Urothelium cell line (cell line): ENCODE measurements around the gene SMIM36.
"Not testable (repeated sequence)": the region's sequence is repeated elsewhere in the genome, so short reads cannot be mapped to it uniquely, and the experiment has no call there.

Experiments
- DNase-seq: peaks from one replicate; pipeline ENCODE4 v3.0.0; 2011; ENCODE audit warnings: low spot score, mixed read lengths
- FAIRE-seq: peaks from 2 replicates; lab custom pipeline; 2011; peaks lifted over from hg19 to GRCh38; lab: Jason Lieb, UNC

SMIM36 gene

DNA sequence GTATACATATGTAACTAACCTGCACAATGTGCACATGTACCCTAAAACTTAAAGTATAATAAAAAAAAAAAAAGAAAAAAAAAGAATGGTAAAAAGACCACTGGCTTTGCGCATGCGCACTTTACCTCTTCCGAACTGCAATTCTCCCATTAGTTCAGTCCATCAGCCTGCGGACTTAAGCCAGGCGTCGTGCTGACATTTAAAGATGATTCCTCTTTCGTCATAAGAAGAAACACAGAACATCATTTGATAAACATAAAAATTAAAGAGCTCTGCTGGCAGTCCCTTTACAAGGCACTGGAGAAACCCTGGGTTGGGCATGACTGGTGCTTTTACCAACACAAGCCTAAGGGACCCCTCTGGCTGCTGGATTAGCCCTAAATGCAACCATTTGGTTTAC, 3.6 kb downstream of the SMIM36 start:
- not testable (repeated sequence) for DNase-seq, FAIRE-seq

DNA sequence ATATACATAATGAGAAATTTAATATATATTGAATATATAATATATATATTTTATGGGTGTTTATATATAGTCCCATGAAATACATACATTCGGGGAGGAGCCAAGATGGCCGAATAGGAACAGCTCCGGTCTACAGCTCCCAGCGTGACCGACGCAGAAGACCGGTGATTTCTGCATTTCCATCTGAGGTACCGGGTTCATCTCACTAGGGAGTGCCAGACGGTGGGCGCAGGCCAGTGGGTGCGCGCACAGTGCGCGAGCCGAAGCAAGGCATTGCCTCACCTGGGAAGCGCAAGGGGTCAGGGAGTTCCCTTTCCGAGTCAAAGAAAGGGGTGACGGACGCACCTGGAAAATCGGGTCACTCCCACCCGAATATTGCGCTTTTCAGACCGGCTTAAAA, 9.6 kb downstream of the SMIM36 start:
- FAIRE-seq, DNase-seq: not testable (repeated sequence)

DNA sequence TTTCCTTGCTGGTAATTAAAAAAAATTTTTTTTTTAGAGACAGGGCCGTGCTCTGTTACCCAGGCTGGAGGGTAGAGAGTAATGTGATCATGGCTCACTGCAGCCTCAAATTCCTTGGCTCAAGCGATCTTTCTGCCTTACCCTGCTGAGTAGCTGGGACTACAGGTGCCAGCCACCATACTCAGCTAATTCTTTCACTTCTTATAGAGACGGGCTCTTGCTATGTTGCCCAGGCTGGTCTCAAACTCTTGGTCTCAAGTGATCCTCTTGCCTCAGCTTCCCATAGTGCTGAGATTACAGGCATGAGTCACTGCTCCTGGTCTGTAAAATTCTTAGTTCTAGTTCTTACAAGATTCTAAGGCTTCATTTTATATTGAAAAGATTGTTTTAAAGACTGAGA, 11.1 kb downstream of the SMIM36 start:
- DNase-seq: no peak
- FAIRE-seq: no peak

DNA sequence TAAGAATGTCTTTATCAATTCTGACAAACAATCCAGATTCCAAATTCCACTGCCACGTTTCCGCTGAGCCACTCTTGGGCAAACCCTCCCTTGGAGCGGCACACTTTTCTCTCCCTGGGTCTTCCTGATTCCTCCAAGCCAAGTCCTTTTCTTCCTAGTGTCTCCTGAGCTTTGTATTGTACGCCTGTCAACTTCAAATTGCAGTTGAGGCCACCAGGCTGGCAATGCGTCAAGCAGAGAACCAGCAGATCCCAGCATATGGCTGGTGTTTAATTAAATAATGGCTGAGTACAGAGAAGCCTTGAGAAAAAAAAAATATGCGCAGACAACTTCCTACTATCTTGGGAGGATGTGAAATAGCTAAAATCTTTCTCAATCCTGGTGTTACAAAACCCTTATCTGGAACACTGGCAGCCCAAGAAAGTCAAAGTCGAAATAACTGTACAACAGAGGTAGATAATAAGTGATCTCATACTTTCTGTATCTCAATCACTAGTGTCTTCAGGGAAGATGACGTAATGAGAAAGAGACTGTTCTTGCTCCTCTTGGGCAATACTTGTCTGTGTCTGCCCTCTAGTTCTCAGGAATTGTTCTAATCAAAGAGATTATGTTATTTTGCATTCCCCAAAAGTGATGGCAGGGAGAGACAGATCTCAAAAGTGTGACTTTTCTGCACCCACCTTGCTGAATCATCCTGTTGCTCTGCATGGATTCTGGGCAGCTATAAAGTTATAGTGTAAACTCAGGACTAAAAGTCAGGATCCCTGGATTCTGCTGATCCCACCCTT, 15.0 kb downstream of the SMIM36 start:
- DNase-seq: peak; percentile 16
- no peak for FAIRE-seq

DNA sequence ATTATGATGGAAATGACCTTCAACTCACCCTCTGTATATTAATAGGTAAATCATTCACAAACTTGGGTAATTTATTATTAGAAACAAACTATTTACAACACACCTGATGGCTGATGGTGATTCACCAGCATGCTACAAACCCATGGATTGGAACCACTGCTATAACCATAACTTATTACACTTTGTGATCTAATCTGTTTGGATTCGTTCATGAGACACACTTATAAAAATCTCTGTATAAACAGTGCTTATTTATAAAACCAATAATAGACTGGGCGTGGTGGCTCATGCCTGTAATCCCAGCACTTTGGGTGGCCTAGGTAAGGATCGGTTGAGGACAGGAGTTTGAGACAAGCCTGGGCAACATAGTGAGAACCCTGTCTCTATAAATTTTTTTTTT, 16.0 kb downstream of the SMIM36 start:
- no peak for FAIRE-seq

DNA sequence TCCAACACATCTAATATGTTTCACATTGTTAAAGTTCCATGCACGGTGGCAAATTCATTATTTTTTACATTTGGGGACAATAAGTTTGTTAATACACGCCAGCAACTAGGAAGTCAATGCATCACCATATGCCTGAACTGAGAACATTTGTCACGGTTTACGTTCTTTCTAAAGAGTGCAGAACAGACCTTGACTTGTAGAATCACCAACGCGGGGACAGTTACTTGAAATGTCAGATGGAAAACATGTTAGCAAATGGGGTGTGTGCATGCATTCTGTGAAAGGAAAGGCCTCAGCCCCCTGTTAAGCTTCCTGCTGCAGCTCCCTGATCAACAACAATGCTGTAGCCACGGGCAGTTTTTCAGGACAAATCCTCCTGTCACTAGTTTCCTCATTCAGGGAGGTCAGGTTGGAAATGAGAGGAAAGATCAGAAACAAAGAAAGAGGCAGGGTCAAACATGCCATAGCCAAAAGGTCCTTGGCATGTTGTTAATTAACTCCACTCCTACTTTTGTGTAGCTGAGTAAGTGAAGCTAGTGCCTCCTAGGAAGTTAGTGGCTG, 18.4 kb downstream of the SMIM36 start:
- FAIRE-seq: no peak
- DNase-seq: no peak

More for the DNA sequence above, 16.0 kb downstream of the SMIM36 start:
- no peak for DNase-seq

DNA sequence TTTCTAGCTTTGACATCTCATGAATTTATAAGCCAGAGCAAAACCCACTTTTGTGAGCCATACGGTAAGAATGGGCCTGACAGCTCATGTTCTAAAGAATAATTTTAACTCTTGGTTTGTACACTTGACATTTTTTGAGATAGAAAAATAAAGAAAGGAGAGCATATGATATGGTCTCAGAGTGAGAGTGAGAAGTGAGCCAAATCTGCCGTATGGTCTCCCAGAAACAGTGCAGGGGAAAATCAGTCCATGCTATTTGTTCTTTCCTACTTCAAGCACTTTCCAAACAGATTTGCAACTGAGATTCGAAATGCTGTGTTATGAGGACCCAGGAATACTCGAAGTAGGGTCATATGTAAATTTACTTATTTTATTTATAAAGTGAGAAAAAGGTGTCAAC, 20.9 kb downstream of the SMIM36 start:
- no peak for DNase-seq
- FAIRE-seq: no peak

DNA sequence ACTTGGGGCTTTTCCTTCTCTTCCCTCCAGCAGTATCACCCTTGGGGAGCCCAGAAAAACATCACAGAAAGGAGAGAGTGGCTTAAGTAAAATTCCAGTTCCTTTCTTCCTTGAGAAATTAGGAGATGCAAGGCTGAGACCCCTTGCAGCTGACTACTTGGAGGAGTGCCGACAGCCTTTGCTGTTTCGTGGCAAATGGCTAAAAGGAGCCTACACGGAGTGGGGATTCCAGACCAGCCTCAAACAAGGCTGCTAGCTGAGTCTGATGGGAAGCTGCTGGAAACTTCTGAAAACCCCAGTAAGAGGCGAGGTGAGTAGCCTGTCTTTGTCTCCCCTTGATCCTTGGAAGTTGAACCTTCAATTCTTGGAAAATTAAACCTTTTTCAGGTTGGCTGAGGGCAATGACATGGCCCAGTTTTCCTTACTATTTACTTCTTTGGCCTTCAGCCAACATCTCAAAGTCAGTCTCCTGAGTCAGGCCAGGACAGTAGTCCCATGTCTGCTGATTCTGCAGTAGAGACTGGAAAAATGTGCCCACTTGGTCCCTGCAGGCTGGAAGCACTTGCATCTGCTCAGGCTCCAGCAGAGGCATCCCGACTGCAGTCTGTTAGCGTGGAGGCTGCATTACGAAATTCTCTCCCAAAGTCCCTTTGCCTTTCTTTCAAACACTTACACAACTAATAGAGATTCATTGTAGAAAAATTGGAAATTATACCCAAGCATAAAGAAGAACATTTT, 23.4 kb downstream of the SMIM36 start:
- peak; percentile 16 for DNase-seq
- no peak for FAIRE-seq

DNA sequence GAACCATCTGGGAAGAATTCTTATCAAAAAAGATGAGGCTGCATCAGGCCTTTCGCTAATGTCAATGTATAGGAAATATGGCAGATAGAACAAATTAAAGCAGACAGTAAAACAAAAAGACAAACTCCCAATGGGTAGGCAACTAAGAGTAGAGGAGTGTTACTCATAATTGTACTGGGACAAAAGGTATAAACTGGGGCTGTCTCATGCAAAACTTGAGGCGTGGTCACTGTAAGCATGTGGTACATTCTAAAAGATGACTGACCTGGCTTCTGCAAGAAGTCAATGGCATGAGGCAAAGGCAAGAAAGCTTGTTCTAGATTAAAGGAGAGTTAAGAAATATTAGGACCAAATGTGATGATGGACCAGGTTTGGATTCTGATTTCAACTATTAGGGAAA, 26.7 kb downstream of the SMIM36 start:
- no peak for DNase-seq
- no peak for FAIRE-seq

DNA sequence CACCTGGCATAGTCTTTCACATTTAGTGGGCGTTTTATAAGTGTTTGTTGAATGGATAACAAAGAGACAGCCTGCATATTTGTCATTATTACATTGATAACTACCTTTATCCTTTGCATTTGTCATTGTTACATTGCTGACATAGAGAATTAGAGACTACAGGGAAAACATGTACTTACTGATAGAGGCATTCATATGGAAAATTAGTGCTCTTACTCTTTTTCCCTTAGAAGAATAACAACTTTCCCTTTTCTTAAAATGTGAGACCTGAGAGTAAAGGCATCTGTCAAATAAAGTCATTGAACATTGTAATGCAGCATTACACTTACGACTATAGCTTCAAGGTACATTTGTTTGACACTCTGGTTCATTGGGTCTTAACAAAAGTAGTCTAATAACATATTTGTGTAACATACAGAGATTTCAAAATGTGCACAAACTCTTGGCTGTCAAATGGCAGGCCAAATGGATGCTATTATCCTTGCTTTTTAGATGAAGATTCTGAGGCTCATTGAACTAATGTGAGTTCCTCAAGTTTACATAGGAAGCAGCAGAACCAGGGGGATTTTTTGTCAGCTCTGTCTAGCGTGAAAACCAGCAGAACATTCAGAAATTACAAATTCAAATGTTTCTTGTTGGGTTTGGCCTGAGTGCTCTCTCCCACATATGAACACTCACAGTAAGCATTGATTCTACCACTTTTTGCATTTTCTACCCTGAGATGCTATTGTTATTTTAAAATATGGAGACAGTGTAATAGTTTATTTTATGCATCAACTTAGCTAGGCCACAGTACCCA, 28.5 kb downstream of the SMIM36 start:
- DNase-seq (no peak), FAIRE-seq (no peak)

DNA sequence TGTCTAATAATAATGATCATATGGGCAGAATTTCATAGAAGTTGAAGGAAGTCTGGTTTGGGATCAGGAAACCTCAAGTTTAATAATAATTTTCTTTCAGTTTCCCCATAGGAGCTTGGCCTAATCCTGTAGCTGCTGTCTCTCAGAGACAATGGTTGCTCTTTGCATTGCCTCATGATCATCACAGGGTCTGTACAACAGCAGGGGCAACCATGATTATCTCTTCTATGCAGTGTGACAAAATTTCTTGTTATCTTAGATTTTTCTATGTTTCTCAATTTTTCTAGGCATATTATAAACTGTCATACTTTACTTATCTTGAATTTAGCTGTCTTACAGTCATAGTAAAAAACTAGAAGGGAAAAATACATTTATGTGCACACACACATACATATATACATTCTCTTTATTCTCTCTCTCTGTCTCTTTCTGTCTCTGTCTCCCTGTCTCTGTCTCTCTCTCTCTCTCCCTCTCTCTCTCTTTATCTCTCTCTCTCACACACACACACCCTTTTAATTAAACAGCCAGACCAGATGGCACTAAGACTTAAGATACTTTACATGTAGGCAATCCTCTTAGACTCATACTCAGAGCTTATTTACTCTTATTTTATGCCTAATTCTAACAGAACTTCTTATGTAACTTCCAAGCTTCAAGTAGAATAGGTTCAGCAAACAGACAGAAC, 30.5 kb downstream of the SMIM36 start:
- FAIRE-seq: no peak
- DNase-seq: no peak

DNA sequence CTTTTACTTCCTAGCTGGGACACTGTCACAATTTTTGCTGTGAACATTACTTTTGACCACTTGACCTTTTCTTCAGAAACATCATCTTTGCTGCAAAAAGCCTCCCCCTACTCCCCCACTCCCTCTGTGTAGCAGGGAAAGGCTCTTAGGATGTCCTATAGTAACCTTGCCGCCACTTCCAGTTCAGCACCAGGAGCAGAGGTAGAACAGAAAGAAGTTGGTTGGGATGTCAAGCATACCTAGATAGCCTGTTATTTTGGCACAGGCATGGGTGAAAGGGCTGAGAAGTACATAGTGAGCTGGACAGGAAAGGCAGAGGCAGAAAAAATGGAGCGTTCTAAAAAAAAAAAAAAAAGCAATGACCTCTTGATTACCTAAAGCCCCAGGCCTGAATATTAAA, 31.3 kb downstream of the SMIM36 start:
- no peak for FAIRE-seq

DNA sequence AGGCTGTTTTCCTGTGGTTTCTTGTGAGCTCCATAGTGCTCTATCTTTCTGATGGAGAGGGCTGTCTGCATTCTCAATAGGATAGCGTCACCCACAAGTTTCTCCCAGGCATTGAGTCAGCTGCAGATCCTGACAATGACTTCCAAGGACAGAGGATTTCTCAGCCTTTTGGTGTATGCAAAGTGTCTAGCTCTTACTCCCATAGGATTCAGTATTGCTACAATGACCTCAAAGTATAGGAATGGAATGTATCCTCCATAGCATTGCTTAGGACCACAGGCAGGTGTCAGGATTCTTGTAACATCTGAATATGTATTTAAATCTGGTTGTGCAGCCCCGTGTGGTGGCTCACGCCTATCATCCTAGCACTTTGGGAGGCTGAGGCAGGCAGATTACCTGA, 32.3 kb downstream of the SMIM36 start:
- DNase-seq (no peak), FAIRE-seq (no peak)

More for the DNA sequence above, 31.3 kb downstream of the SMIM36 start:
- no peak for DNase-seq

DNA sequence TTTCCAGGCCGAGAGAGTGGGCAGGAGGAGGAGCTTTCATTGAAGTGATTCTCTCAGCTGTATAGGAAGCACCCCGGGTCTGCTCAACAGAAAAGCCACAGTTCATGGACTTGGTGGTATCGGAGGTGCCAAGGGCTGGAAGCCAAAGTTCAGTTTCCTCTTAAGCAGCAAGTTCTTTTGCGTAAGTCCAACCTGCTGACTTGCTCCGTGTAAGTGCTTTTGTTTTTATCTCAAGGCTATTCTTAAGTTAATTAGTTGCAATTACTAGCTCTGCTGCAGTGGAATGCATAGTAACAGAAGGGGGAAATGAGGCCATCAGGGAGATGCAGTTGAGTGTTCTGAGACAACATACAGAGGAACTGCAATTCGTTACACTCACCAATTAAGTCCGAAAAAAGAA, 44.6 kb downstream of the SMIM36 start:
- DNase-seq (no peak), FAIRE-seq (no peak)

DNA sequence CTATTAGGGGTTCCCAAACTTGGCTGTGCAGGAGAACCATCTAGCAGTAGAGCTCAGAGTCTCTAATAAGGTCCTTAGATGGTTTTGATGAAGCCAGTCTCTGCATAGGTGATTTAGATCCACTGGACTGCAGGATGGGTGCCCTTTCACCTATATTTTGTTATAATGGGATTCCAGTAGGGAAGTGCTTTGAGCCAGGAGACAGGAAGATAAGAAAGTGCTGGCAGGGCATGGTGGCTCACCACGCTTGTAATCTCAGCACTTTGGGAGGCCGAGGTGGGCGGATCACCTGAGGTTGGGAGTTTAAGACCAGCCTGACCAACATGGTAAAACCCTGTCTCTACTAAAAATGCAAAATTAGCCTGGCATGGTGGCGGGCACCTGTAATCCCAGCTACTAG, 45.5 kb downstream of the SMIM36 start:
- FAIRE-seq, DNase-seq: not testable (repeated sequence)

DNA sequence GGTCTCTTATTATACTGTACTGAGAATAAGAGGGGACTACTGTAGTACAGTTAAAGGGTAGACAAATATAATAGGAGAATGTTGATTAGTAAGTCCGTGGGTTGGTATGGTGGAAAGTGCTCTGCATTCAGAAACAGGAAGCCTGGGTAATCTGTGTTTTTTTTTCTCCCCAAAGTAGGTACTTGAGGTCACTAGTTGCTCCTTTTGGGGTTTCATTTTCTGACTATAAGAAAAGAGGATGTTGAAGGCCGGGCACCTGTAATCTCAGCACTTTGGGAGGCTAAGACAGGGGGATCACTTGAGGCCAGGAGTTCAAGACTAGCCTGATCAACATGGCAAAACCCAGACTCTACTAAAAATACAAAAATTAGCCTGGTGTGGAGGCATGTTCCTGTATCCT, 47.7 kb downstream of the SMIM36 start:
- no peak for FAIRE-seq
- DNase-seq: no peak

DNA sequence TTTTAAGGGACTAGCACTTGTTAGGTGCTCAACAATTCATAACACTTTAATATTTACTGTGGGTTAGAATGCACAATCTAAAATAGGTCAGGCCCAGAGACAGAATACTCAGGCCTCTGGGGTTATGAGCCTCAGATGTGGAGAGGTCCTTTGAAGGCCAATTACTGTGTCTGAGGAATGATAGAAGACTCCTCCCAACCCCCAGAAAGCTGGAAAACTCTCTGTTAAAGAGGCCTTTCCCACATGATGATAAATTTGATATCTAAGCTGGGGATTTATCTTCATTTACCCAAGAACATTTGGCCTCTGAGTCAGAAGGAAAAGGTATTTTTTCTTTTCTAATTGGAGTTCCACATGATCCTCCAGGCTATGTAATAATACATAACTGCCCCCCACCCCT, 48.5 kb downstream of the SMIM36 start:
- FAIRE-seq (no peak), DNase-seq (no peak)

DNA sequence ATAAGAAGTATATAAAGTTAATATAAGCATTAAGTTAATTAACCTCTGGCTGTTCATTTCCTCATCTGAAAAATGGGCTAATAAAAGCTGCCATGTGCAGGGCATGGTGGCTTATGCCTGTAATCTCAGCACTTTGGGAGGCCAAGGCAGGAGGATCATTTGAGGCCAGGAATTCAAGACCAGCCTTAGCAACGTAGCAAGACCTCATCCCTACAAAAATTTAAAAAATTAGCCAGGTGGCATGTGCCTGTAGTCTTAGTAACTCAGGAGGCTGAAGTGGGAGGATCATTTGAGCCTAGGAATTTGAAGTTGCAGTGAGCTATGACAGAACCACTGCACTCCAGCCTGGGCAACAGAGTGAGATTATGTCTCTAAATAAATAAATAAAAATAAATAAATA, 49.0 kb downstream of the SMIM36 start:
- FAIRE-seq (no peak), DNase-seq (no peak)

DNA sequence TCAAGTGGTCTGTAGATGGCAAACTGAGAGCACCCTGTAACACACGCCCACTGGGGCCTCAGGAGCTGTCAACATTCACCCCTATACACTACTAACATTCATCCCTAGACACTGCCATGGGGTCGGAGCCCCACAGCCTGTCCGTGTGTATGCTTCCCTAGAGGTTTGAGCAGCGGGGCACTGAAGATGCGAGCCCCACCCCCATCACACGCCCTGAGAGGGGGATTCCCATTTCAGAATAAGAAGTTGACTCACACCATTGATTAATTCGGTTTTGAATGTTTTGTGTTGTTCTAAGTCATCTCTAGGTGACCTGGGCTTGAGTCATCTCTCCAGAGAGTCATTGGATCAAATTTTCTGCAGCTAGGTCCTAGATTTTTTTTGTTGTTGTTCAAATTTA, 52.3 kb downstream of the SMIM36 start:
- FAIRE-seq: no peak
- peak; percentile 29 for DNase-seq

DNA sequence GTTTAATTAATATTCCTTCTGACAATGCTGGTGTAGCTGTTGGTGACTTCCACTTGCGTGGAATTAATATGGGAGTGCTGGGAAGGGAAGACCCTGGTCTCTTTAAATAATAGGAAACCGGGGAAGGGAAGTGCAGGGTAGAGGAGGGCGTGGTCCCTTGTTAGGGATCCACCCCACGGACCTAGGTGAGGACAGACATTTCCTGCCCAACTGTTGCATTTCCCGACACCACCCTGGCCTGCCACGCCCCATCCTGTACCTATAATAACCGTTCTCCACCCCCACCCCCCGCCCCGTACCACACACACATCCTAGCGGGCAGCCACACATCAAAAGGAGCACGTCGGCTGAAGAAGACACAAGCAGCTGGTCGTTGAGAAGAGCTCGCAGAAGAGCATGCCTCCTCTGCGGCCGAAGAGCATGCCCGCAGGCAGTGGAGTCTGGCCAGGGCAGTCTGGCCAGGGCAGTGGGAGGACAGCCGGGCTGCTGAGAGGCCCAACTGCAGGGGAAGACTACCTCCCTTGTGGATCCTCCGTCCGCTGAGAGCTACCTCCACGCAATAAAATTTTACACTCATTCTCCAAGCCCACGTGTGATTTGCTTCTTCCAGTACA, 52.9 kb downstream of the SMIM36 start:
- DNase-seq: no peak
- no peak for FAIRE-seq
